Activated T-cell treated with anti-CD3 and anti-CD28 coated beads for 24 hours (primary cell): ENCODE data around the gene MAST3.

ENCODE experiments used
- DNase-seq: peaks from one replicate; pipeline ENCODE4 v3.0.0-alpha.2; 2020; ENCODE audit warnings: low read depth

MAST3 gene

GRCh38 chr19:18191640-18192062, 94.1 kb downstream of the MAST3 start:
- DNase-seq = no peak

GRCh38 chr19:18192673-18193387, 95.3 kb downstream of the MAST3 start, which contains the start of gene MPV17L2:
Gene MPV17L2 (plus strand): TSS chr19:18193218. CDS start chr19:18193282, 64 bp downstream.
- DNase-seq = peak; percentile 98

- peak; percentile 14 for DNase-seq
These were observed 96.0 kb downstream of the MAST3 start for GRCh38 chr19:18193388-18194180.

GRCh38 chr19:18194181-18194530, 96.6 kb downstream of the MAST3 start:
- DNase-seq = no peak

GRCh38 chr19:18194554-18195238, 97.1 kb downstream of the MAST3 start:
- DNase-seq = peak; percentile 21

- no peak for DNase-seq
These were observed 98.9 kb downstream of the MAST3 start for GRCh38 chr19:18196511-18196845.

GRCh38 chr19:18197306-18197705, 99.7 kb downstream of the MAST3 start:
- no peak for DNase-seq

- DNase-seq = no peak
These were observed 100.4 kb downstream of the MAST3 start for GRCh38 chr19:18197941-18198340.

GRCh38 chr19:18198374-18198773, 100.8 kb downstream of the MAST3 start:
- DNase-seq = no peak
